Activated gamma-delta T cell (primary cell): ENCODE measurements around the gene DNAH6.
A peak's percentile ranks its signal among the peaks of the same experiment; 100 is the strongest.
"Not testable (repeated sequence)": the region's sequence is repeated elsewhere in the genome, so short reads cannot be mapped to it uniquely, and the experiment has no call there.

Experiments
- DNase-seq: peaks from one replicate; lab custom pipeline; 2025; lab: John Stamatoyannopoulos, UW
- total RNA-seq, 2 donors: gene quantifications; one replicate each; lab custom pipeline; 2026; lab: John Stamatoyannopoulos, UW

Gene DNAH6, protein sequence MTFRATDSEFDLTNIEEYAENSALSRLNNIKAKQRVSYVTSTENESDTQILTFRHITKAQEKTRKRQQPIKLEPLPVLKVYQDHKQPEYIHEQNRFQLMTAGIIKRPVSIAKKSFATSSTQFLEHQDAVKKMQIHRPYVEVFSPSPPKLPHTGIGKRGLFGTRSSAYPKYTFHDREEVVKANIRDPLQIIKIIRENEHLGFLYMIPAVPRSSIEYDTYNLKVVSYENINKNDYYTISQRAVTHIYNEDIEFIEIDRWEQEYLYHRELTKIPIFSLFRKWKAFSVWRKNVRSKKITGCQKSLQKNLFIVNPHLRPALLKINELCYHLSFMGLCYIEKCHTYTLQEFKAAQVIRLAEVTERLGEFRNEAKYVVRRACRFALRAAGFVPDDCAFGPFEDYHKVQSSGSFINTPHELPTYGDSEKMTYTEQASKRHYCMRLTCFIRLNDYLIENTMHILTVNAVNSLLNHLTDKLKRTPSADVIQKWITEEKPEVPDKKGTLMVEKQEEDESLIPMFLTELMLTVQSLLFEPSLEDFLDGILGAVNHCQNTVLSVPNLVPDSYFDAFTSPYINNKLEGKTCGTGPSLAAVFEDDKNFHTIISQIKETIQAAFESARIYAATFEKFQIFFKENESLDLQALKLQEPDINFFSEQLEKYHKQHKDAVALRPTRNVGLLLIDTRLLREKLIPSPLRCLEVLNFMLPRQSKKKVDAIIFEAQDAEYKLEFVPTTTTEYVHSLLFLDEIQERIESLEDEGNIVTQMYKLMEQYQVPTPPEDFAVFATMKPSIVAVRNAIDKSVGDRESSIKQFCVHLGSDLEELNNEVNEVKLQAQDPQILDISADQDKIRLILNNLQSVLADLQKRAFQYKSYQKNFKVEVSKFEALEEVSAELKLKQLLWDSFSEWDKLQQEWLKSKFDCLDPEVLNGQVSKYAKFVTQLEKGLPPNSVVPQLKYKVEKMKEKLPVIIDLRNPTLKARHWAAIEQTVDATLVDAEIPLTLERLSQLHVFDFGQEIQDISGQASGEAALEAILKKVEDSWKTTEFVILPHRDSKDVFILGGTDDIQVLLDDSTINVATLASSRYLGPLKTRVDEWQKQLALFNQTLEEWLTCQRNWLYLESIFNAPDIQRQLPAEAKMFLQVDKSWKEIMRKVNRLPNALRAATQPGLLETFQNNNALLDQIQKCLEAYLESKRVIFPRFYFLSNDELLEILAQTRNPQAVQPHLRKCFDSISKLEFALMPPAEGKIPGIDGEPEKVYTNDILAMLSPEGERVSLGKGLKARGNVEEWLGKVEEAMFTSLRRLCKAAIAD (N-terminal part only)
- 2.0 to 6.3 reads per million in 2 donors for total RNA-seq

DNA sequence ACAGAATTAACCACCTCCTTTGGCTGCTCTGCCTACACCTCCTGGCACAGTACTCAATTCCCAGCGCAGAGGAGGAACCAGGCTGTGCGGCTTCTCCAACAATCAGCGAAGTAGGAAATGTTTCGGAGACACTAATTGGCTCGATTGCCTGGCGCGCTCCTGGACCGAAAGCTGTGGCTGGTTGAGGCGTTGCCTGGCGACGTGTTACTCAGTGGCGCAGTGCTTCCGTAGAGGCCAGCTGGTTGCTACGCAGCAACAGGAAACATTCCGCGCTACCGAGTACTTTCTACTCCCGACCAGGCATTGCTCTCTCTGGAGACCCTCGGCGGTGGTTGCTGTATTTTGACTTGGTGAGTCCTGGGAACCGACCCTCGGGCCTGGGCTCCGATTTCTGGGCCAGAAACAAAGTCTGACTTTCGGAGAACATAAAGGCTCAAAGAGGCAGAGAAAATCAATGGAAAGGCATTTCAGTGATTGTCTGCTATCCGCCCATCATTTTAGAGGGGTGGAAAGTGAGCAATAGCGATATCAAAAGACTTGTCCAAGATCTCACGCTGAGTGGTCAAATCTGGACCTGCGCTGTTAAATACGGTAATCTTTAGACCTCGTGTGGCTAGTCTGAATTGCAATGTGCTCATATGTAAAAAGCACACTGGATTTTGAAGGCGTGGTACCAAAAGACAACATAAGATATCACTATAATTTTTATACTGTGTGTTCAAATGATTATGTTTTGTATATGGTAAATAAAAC, at the start of gene DNAH6:
Gene DNAH6 (plus strand): TSS at position 265 of the 753 bp plus-strand sequence. CDS start 1,329 bp downstream, outside the sequence.
- DNase-seq = peak; percentile 53

DNA sequence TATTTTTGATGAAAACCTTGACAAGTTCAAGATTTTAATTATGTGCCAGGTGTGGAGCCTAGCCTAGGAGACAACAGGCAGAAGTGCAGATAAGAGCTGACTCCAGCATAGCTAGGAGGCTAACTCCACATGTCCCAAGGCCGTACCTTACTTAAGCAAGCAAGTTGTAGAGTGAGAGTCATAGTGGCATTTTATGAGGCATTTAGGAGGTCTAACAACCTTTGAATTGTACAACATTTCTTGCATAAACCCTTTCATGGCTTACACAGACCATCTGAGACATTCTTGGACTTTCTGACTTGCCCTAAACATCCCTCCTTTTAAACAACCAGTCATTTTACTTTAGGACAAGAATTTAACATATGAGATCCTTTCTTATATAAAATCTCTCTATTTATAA, 48.9 kb upstream of the DNAH6 start:
- DNase-seq = no peak

DNA sequence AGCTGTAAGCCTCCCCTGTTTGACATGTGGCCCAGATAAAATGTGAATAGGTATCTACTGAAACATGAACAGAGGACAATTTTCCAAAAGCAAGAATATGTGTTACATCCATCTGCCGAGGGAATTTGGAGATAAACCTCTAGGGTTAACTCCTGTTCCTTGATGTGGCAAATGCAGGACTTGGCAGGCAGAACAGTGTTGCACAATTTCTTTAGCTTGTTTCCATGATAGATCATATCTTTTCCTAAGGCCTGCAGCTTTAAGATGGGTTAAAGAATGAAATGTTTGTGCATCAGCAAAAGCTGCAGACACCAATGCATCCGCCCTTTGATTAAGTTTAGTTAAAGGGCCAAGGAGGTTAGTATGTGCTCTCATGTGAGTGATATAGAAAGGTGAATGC, 43.9 kb upstream of the DNAH6 start:
- DNase-seq = not testable (repeated sequence)

DNA sequence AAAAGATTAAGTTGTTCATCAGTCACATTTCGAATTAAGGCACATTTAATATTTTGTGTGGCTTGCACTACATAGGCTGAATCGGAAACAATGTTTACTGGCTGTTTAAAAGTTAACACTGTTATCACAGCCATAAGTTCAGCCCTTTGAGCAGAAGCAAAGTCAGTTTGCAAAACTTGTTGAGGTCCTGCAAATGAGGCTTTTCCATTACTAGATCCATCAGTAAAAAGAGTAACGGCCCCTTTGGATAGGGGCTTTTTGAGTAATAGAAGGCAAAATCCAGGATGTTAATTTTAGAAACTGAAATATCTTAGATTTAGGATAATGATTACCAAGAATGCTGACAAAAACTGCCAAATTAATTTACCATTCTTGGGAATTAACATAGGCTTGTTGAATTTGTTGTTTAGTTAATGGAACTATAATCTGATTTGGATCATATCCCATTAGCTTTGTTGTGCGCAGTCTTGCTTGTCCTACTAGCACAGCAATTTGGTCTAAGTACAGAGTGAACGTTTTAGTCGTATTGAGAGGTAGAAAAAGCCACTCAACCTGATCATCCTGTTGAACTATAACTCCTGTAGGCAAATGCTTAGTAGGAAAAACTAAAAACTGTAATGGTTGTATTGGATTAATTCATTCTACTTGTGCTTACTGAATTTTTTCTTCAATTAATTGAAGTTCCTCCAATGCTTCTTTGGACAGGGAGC, 43.3 kb upstream of the DNAH6 start:
- DNase-seq = no peak

DNA sequence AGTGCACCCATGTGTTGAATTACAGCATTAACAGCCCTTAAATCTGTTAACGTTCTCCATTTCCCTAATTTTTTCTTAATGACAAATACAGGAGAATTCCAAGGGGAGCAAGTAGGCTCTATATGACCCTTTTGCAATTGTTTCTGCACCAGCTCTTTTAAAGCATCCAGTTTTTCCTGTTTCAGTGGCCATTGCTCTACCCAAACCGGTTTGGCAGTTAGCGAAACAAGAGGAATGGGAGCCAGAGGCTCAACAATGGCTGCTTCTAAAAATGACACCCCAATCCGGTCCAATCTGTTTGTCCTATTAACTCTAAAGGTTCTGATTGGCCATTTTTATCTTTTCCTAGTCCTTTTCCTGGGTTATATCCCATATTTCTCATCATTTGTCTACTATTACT, 42.1 kb upstream of the DNAH6 start:
- no peak for DNase-seq

DNA sequence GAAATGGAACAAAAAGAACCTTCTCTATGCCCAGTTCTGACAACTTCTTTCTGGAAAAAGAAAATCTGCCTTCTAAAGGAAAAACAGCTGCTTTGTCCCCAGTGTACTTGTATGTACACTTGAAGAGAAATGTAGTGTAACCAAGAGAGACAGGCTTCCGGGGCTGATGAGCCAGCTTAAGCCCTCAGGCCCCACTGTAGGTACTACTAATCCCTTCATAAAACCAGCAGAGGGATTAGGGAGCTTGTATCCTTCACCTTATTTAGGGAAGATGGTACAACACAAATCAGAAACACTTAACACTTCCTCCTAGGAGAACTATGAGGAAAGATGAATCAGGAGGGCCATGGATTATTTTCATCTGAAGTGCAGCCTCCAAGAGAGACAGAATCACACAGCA, 38.4 kb upstream of the DNAH6 start:
- no peak for DNase-seq

DNA sequence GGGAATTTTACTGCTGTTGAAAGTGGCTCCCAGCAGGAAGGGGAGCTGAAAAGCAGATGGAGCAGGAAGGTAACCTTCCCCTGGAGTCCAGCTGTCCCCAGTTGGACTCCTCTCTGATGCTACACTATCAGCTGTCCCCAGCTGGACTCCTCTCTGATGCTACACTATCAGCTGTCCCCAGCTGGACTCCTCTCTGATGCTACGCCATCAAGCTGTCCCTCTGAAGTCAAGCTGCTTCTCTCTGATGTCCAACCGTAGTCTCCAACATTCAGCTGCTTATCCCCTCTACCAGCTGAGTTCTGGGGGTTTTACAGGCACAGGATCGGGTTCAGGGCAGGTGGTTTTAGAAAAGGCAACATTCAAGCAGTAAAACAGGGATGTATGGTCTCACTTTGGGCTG, 37.4 kb upstream of the DNAH6 start:
- no peak for DNase-seq

DNA sequence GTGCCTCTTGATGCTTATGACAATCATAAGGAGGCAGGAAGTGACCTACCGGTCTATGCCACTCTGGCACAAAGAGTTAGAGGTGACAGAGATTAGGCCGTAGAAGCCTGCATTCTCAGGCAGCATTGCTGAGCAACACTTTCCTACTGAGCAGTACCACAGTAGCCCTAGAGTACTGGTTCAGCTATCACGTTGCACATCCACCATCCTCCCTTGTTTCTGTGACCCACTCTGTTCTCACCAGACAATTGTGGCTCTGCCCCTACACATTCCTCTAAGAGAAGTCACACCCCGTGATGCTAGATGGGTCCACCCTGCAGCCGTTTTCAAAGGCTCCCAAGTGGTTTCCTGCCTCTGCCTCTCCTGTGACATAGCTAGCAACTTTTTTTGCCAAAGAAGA, 34.6 kb upstream of the DNAH6 start:
- no peak for DNase-seq

DNA sequence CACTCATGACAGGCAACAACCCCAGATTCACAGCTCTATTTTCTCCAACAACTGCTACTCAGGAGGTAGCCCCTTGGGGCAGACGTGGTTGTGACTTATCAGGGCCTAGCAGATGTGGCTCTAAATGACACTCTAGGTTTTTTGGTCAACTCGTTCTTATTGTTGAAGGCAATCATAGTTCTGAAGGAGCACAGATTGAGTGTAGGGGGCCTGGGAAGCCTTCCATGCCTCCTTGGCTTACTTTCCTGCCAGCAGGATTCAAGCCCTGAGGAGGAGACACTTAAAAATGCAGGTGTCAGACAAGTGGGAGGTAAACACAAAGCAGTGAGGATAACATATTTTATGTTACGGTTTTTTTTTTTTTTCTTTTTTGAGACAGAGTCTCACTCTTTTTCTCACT, 33.7 kb upstream of the DNAH6 start:
- DNase-seq = no peak

DNA sequence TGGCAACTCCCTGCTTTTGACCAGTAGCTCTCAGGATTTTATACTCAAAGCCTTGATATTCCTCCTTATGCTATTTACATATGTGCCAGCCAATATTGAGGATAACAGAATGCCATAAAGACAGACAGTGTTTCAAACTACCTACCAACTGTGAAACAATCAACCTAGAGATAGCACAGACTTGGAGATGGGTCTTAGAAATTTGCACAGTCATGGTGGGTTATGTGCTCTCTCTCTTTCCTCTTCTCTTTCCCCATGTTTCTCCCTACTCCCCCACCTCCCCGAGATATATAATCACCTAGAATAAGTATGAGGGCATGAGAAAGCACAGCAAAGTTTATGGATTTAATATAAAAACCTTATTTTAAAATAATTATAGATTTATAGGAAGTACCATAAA, 33.0 kb upstream of the DNAH6 start:
- no peak for DNase-seq

DNA sequence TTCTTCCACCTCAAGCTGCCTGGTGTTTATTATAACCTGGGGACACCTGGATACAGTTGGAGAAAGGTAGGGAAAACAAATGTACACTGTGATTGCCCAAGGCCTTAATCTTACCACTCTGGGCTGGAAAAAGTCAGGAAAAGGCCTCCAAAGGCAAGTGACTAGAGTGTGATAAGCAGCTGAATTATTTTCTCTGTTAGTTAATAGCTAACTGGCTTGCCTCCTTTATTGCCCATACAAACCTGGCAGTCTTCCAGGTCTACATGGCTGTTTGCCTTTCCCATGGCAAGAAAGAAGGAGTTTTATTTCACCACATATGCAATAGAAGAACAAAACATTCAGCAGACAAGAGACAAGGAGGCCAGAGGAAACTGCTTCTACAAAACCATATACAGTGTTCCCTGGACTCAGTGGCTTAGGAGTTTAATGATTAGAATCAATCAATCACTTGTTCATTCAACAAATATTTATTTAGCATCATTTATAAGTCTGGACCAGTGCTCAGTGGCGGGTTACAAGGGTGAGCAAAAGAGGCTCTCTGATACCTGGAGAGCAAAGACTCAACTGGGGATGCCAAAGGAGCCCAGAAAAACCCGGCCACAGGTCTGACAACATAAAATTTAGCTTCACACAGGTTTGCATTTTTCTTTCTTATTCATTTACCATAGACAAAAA, 29.7 kb upstream of the DNAH6 start:
- DNase-seq = no peak

DNA sequence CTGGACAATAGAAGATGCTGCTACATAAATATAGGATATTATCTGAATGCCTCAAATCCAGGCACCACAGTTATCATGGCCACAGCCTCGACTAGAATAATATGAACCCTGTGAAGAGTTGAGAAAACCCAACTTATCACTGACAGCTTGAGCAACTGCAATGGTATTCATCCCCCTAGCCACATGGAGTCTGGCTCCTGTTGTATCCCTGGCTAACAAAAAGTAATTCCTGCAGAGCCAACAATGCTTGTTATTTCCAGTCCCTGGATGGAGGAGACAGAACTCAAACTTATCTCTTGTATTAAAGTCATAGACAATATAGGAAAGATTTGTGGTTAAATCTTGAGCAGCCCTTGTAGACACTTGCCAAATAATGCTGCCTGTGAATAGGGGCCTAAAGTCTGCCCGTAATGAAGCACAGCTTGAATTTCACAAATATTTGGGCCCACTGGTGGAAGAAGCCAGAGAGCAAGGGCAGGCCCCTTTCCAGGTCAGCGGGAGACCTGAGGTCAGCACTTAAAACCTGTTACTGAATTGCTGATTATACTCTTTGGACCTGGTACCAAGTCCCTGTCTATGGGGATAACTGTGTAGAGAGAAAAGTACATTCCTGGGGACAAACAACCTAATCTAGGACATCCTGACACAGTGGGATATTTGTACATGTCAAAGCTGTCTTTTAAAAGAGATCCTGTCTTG, 28.9 kb upstream of the DNAH6 start:
- no peak for DNase-seq

DNA sequence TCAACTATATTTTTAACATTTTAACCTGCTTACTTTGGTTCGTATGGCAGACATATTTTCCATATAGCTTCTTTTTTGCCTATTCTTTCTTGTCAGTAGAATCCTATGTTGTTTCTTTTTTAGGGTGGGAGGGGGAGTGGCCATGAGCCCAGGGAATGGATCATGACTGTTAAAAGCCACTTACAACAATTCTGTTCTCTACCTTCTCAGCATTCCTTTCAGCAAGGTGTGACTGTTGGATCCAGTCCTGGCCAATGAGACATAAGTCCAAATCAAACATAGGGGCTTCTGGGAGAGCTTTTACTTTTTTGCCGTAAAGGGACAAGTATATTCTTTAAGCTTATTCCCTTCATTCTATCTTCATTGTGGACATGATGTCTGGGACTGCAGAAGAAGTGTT, 25.0 kb upstream of the DNAH6 start:
- no peak for DNase-seq

DNA sequence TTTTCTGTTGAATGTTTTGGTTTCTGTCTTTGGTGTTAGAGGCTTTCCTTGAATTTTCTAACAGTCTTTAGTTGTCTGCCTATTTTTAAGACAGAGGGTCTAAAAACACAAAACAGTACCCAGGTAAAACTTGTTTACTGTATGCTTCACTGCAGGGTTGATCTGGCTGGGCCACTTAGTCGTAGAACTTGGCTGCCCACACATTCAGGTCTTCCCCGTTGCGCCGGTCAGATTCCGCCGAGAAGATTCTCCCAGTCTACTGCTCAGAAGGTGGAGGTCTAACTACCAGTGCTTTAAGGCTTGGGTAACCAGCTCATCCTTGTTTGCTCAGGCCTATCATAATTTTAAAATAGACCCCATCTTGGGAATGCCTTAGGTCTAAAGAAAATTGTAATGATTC, 24.6 kb upstream of the DNAH6 start:
- no peak for DNase-seq

DNA sequence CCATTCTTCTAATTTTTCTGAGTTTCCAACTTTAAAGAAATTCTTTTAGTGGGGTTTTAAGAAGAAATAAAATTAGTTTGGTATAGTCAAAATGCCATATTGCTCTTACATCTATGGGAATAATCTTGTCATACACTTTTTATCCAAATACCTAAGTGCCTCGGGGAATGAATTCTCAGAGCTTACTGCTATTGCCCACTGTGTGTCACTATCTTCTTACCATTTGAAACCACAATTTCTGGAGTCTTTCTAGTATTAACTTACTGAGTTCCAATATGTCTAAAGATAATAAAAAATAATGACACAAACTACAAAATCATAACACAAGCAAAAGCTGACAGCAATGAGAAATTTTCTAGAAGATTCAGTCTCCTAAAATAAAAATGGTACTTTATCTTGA, 23.7 kb upstream of the DNAH6 start:
- no peak for DNase-seq

DNA sequence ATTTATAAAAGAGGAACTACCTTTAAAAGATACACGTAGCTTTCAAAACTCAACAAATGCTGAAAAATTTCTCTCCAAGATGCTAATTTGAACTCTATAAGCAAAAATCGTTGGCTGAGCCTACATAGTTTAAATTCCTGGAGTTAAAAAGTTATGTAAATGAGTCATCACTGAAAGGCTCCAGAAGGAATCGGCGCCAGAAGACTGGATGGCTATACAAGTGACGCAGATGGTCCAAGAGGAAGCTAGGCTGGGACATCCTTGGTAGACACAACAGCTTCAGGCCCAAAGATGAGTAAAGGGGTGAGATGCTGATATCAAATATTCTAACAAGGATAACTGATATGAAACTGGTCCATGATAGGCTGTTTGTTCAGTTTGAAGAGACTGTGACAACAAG, 22.8 kb upstream of the DNAH6 start:
- no peak for DNase-seq

DNA sequence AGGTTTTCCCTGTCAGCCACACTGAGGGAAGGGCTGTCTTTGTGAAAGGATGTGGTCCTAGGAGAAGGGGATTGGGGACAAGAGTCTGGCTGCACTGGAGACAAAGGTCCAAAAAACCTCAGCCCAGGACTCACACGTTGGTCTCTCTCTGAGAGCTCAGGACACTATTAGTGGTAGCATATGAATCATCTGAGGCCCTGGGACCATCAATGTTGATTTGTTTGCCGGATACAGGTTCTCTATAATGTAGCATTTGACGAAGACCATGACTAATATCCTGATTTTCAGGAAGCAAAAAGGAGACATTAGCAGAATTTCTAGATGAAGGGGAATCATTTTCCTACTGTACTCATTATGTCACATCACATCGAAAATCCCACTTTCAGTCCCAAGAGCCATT, 22.2 kb upstream of the DNAH6 start:
- DNase-seq = no peak

DNA sequence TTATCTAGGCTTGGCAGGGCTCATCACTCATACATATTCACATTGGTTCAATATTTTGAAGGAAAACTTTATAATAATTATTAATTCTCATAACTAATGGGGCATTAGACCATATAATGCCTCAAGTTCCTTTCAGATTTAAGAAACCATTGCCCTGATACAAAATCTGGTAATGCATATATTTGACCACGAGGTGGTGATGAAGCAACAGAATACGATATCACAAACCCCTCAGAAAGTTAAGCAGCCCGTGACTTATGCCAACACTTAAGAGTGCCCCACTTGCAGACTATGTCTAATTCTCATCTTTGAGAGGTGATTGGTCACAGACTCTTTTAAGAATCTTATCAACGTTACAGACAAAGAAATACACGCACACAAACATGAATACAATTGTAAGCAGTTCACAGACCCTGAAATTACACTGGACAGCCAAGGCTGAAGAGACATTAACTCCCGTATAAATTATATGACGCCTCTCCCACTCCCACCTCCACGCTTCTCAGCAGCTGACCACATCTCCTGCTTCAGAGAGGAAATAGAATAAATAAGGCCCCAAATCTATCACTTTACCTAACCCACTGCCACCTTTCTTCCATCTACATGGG, 20.7 kb upstream of the DNAH6 start:
- DNase-seq = no peak

DNA sequence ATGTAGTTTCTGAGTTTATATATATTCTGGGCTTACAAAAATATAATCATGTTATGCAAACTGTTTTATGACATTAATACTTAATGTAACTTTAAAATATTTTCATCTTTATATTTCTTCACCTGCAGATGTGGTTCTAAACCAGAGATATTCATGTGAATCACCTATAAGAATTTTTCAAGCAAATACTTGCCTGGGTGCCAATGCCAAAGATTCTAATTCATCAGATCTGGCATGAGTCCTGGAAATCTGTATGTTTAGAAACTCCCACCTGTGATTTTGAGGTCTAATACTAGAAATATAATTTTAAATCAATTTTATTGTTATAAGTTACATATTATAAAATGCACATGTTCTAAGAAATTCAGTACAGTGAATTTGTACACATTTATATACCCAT, 19.9 kb upstream of the DNAH6 start:
- no peak for DNase-seq
